Colonic mucosa (tissue), 4 donors: ENCODE results near the gene TLX1. TPM values are rescaled to one million over a fixed set of nuclear protein-coding genes. Genes with fewer than 3 reads are reported as not detected.
A peak's percentile ranks its signal among the peaks of the same experiment; 100 is the strongest.

Experiments used
- DNase-seq: peaks from one replicate; pipeline ENCODE4 v3.0.0-alpha.2; 2020
- H3K27ac ChIP-seq: fragments of 200-600 bp; one replicate; pipeline ENCODE4 v1.8.0; 2021
- H3K27me3 ChIP-seq: fragments of 200-600 bp; one replicate; pipeline ENCODE4 v1.8.0; 2021
- H3K36me3 ChIP-seq: fragments of 200-600 bp; one replicate; pipeline ENCODE4 v1.8.0; 2021
- H3K4me1 ChIP-seq: fragments of 200-600 bp; one replicate; pipeline ENCODE4 v1.8.0; 2021; ENCODE audit warnings: mild to moderate bottlenecking
- H3K4me3 ChIP-seq: fragments of 200-600 bp; one replicate; pipeline ENCODE4 v1.8.0; 2021
- H3K9ac ChIP-seq, 2 donors: one replicate each; pipeline ENCODE4 v1.7.0; 2013; ENCODE audit warnings: control low read depth in 2 of 2, low read depth in 2 of 2, low read length in 2 of 2
- H3K9me3 ChIP-seq: fragments of 200-600 bp; one replicate; pipeline ENCODE4 v1.8.0; 2021
- CTCF ChIP-seq: fragments of 200-600 bp; IDR thresholded peaks from one replicate; pipeline ENCODE4 v1.8.0; 2022; ENCODE audit warnings: antibody characterized with exemption, mild to moderate bottlenecking
- intact Hi-C: fragments of 100-400 bp; cut with DNase I; formaldehyde crosslinking; loops from one replicate; pipeline ENCODE4 v1.14.1; 2022
- total RNA-seq, 2 donors: library from RNA; stranded (reverse); fragmentation: NEBNext Ultra II Directional in 1 of 2; extraction: Animal tissue kit (Norgen Biotek cat#: 25700) in 1 of 2; gene quantifications; one replicate each; pipeline ENCODE4 v1.2.1, GENCODE V29; 2021
- donor health status: healthy.
- donor health status: DM: no; HTN: no; CAD: no.
- donor health status: DM: no; HTN: no; CAD: no.

The TLX1 gene
- total RNA-seq, 2 donors from 2014 or later = 0.21 to 0.52 TPM

DNA sequence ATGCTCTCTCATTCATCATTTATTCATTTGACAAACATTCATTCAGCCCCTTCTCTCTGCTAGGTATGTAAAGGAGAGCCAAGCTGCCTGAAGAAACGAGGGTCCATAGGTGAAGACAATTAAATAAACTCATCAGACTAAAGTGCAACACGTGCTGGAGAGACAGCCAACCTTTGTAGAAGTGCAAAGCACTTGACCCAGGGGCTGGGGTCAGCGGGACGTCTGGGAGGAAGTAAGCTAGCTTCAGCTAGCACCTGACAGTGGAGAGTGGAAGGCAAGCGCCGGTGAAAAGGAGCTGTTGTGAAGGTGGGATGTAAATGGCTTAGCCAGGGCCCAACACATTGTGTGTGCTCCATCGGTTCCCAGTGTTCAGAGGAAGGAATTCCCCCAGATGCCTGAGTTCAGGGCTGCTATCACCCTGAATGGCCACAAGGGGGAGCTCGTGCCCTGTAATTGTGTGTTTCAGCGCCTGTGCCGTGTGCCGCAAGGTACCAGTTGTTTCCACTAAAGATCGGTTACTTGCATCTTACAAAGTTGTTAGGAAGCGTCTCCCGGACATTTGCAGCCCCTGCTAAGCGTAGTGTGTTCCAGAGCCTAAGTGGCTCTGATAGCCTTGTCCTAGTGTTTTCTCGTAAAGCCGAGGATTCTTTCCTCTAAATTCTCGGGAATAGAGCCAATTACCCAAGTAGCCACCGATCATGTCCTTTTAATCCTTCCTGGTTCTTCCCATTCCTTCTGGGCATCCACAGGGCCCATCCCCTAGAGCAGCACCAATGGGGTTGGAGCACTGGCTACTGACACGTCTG, 30.6 kb downstream of the TLX1 start:
- TF ChIP-seq CTCF = peak; percentile 97
- peaks cover 11% of the 10 kb centered on the region for H3K27me3 ChIP-seq
- intact Hi-C loops = no loop called here

DNA sequence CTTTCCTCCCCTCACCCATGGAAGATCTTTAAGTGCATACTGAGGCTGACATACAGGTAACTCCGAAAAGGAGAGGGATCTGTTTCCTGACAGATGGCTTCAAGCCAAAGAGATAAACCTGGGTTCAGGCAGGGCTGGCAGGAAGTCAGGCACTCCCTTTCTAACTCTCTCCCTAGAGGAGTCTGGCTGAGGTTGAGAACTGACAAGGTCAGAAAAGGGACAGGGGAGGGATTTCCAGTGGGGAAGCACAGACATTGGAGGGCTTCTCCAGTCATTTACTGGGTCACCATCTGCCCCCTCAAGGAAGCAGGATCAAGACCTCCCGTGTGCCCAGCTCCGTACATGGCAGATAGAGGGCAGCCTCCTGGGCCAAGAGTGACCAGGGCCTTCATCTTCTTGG, 31.6 kb downstream of the TLX1 start:
- no peak for DNase-seq
- H3K27me3 ChIP-seq = peaks cover 14% of the 10 kb centered on the region
- no peak overlapping the region for H3K4me3 ChIP-seq
- no peak for TF ChIP-seq CTCF
- H3K9me3 ChIP-seq = no peaks in the 10 kb centered on the region
- H3K36me3 ChIP-seq = no peaks in the 10 kb centered on the region
- H3K9ac ChIP-seq = no peak overlapping the region
- H3K27ac ChIP-seq = no peak overlapping the region
- no peaks in the 10 kb centered on the region for H3K4me1 ChIP-seq
- intact Hi-C loops = no loop called here

More for the DNA sequence above, 30.6 kb downstream of the TLX1 start:
- no peaks in the 10 kb centered on the region for H3K9me3 ChIP-seq
- H3K9ac ChIP-seq = no peak overlapping the region
- H3K4me3 ChIP-seq = no peak overlapping the region
- DNase-seq = peak; percentile 76
- H3K36me3 ChIP-seq = no peaks in the 10 kb centered on the region
- H3K4me1 ChIP-seq = no peaks in the 10 kb centered on the region
- no peak overlapping the region for H3K27ac ChIP-seq

- H3K9me3 ChIP-seq = no peaks in the 10 kb centered on the region
- intact Hi-C loops = no loop called here
- H3K4me1 ChIP-seq = no peaks in the 10 kb centered on the region
- DNase-seq = no peak
- no peak overlapping the region for H3K9ac ChIP-seq
- no peak overlapping the region for H3K27ac ChIP-seq
- H3K27me3 ChIP-seq = peaks cover 14% of the 10 kb centered on the region
- H3K4me3 ChIP-seq = no peak overlapping the region
- no peak for TF ChIP-seq CTCF
- no peaks in the 10 kb centered on the region for H3K36me3 ChIP-seq
Measured at GRCh38 chr10:101164020-101164419, 32.9 kb downstream of the TLX1 start.

DNA sequence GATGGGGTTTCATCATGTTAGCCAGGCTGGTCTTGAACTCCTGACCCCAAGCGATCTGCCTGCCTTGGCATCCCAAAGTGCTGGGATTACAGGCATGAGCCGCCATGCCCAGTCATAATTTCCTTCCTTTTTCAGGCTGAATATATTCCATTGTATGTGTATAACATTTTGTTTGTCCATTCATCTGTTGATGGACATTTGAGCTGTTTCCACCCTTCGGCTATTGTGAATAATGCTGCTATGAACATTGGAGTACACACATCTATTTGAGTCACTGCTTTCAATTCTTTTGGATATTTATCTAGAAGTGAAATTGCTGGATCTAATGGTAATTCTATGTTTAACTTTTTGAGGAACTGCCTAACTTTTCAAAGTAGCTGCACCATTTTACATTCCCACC, 34.6 kb downstream of the TLX1 start:
- Histone ChIP-seq H3K27ac (no peak overlapping the region), H3K9me3 (no peaks in the 10 kb centered on the region), H3K36me3 (no peaks in the 10 kb centered on the region), H3K4me3 (no peak overlapping the region), H3K9ac (no peak overlapping the region), H3K4me1 (no peaks in the 10 kb centered on the region), H3K27me3 (peaks cover 14% of the 10 kb centered on the region)
- intact Hi-C loops = loop anchor here (5.0 kb wide), 1 partner anchor 182 kb away; no protein-coding TSS in a partner anchor
- no peak for TF ChIP-seq CTCF
- no peak for DNase-seq

DNA sequence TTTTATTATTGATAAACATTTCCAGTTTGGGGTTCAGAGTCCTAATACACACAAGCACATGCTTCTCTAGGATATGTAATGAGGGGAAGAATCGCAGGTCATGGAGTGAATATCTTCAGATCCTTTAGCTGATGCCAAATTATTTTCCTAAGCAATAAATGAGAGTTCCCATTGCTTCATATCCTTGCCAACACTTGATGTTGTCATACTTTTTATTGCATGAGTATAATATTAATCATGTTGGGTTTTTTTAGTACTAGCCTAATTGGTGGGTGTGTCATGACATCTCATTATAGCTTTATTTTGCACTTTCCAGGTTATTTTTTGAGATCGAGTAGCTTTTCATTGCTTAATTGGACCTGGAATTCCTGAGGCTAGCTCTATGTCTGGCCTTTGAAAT, 35.3 kb downstream of the TLX1 start:
- Histone ChIP-seq H3K27me3 (peaks cover 14% of the 10 kb centered on the region), H3K9ac (no peak overlapping the region), H3K27ac (no peak overlapping the region), H3K9me3 (no peaks in the 10 kb centered on the region), H3K36me3 (no peaks in the 10 kb centered on the region), H3K4me1 (no peaks in the 10 kb centered on the region), H3K4me3 (no peak overlapping the region)
- intact Hi-C loops = loop anchor here (5.0 kb wide), 1 partner anchor 181 kb away; no protein-coding TSS in a partner anchor
- no peak for DNase-seq
- no peak for TF ChIP-seq CTCF
